EH (cell line): Measurements from ENCODE around the gene MYO9A.

Experiments
- DNase-seq: peaks from one replicate; pipeline ENCODE4 v3.0.0-alpha.2; 2015; ENCODE audit warnings: low read depth

MYO9A gene, protein sequence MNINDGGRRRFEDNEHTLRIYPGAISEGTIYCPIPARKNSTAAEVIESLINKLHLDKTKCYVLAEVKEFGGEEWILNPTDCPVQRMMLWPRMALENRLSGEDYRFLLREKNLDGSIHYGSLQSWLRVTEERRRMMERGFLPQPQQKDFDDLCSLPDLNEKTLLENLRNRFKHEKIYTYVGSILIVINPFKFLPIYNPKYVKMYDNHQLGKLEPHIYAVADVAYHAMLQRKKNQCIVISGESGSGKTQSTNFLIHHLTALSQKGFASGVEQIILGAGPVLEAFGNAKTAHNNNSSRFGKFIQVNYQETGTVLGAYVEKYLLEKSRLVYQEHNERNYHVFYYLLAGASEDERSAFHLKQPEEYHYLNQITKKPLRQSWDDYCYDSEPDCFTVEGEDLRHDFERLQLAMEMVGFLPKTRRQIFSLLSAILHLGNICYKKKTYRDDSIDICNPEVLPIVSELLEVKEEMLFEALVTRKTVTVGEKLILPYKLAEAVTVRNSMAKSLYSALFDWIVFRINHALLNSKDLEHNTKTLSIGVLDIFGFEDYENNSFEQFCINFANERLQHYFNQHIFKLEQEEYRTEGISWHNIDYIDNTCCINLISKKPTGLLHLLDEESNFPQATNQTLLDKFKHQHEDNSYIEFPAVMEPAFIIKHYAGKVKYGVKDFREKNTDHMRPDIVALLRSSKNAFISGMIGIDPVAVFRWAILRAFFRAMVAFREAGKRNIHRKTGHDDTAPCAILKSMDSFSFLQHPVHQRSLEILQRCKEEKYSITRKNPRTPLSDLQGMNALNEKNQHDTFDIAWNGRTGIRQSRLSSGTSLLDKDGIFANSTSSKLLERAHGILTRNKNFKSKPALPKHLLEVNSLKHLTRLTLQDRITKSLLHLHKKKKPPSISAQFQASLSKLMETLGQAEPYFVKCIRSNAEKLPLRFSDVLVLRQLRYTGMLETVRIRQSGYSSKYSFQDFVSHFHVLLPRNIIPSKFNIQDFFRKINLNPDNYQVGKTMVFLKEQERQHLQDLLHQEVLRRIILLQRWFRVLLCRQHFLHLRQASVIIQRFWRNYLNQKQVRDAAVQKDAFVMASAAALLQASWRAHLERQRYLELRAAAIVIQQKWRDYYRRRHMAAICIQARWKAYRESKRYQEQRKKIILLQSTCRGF (N-terminal part only)

DNA sequence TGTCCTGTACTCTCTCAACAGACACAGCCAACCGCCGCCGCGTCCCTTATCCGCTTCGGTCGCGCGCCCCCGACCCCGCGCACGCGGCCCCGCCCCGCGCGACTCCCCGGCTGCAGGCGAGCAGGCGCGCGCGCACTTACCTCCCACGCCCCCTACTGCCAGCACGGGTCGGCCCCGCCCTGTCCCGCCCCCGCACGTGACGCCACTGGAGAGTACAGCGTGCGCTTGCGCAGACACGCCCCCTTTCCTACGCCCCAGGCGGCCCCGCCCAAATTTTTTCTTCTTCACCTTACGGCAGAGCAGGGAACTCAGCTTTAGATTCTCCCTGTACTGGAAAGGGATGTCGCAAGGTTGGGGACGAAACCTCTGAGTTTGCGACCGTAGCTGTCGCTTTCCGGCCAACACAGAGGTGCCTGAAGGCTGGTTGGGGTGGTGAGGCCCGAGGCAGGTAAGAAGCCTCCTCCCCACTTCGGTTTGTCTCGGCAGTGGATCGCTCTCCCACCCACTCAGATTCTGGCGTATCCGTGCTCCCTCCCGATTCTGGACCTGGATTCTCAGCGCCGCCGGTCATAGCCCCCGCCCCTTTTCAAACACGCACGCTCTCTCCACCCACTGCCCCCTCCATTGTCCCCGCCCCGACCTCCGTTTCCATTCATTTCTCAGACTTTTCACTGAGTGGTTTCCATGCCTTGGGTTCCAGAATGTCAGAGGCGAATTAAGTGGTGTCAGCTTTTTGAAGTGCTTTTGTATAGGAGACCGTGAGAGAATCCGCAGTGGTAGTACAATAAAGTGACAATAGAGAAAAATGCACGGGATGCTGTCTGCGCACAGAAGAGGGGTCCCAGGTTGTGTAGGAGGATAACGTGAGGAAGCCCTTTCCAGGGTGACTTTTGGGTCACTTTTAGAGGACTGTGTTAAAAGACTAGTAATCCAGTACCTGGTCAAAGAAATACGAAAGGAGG lies at the start of gene MYO9A, which contains the start of gene SENP8:
MYO9A (minus strand) TSS at position 134 of the 962 bp plus-strand sequence. CDS start 71,587 bp downstream, outside the sequence.
SENP8 (plus strand) TSS at position 387 of the 962 bp plus-strand sequence. CDS start 21,221 bp downstream, outside the sequence.
- peak; percentile 97 for DNase-seq

DNA sequence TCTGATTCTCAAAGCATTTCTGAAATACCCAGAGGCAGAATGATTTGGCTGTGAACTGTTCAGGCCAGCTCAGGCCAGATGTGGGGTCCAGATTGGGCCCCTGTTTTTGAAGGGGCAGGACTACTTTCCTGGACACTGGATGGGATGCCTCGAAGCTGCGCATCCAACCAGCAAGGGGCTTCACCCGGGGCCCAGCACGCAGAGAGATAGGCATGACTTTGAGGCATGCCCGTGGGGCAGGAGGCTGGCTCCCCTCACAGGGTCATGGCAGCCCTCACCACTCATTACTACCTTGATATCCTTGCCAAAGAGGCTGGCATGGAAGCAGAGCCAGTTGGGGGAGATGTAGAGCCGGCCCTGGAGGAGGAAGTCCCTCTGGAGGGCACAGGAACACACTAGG lies 49.5 kb upstream of the MYO9A start:
- DNase-seq, result no peak

DNA sequence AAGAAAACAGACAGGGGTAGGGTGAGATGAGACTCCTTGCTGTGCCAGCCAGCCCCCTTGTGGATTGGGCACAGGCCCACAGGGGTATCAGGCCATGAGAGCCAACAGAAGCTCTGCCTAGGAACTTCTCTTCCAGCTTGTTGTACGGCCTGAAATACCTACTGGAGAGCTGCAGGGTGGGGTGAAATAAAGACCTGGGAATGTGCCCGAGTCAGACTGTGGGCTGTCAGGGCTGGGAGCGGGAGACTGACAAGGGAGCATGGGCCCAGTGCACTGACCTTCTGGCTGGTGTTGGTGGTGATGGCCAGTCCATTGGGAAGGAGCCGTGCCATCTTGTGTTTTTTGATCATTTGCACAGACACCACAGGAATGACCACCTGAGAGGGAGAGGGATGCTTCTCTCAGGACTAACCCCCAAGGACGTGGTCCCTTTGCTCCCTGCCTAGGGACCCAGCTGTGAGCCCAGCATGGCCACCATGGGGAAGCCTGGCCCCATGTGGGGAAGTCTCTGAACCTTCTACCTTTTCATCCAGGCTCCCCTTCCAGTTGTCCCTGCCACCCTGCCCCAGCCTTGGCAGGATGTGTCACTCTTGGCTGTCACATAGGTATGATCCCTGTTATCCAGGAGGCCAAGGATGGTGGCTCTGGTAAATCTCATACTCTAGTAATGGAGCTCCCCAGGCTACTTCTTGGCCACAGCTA lies 48.9 kb upstream of the MYO9A start:
- no peak for DNase-seq

DNA sequence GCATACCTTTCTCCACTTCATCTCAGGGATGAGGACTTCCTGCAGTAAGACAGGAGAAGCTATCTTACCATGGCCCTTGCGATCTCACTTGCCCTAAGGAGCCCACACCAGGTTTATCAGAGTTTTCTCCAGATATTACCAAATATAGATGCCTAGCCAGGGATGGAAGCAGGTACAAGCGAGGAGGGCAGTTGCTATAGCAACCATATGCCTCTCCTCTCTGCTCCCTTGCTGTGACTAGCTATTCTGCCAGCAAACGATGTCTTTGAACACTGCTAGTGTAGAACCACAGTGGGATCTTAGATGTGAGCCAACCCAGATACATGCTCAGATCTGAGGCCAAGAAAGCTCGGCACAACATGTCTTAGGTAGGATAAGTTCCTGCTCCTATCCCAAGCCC lies 45.8 kb upstream of the MYO9A start:
- no peak for DNase-seq

DNA sequence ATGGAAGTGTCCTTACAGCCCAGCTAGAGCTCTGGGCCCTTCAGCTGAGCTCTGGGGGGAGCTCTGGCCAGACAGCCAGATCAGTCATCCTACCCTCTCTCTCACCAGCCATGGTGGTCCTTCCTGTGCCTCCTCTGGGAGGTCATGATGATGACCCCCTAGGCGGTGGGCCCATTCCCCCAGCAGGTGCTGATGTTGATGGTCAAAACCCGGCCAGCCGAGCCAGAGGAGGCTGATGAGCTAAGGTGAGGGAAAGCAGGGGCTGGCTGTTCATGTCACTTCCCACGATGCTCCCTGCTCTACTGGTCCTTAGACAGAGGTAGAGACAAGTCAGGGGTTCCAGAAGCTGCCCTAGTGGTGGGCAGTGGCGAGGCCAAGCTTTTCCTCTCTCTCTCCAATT lies 44.6 kb upstream of the MYO9A start:
- DNase-seq, result no peak

DNA sequence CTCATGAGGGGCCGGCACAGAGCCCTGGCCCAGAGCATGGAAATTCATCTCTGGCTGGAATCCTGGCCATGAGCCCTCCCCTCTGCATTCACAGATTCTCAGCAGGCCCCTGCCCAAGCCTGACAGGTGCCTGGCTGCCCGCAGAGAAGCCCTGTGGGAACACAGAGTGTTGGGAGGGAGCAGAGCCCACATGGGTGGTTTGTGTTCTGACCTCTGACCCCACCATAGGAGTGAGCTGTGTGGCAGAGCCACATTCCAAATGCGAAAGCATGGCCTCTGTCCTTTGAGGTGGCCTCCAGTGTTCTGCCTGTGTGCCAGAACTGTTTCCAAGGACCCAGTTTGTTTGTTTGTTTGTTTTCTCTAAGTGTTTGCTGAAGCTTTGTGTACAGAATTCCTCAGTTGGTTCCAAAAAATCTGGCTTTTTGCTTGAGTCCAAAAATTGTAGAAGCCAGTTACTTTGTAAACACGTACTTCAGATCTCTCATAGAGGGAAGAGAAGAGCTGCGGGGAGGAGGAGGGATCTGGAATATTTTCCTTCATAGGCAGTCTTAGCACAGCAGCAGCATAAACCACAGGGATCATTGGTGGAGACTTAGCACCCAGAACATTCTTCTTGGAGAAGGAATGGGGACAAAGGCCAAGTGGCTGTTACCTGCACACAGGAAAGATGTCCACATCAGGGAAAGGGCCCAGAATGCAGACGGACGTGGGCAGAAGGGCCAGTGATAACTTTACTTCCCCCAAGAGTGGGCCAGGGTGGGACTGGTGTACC lies 43.6 kb upstream of the MYO9A start:
- DNase-seq, result no peak

DNA sequence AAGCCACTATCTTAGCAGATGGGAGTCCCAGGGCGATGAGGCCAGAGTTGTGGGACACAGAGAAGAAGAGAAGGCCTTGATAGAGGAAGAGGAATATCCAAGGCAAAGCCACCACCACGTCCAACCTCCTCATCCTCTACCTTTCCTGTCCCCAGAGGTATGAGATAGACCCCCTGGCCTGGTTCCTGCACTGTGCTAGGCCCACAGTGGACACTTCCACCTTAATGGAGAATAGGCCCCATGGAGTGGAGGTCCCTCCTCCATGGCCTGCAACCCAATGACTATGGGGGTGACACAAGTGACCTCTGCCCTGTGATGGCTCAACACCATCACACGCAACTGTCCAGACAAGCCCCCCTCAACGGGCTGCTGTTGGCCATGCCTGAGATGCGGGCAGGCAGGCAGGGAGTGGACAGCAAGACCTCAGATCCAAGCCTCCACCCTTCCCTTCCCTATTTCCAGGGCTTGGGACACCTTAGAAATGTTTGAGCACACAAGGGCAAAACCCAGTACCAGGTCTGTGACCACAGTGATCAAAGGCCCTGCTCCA lies 42.8 kb upstream of the MYO9A start:
- DNase-seq, result no peak

DNA sequence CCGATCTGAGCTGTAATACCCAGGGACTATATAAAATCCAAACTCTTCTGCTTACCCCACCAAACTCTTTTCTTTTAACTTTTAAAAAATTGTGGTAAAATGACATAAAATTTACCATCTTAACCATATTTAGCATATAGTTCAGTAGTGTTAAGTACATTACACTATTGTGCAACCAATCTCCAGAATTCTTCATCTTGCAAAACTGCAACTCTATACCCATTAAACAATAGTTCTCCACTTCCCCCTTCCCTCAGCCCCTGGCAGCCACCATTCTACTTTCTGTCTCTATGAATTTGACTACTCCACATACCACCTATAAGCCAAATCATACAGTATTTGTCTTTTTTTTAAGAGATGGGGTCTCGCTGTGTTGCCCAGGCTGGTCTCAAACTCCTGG lies 39.0 kb upstream of the MYO9A start:
- no peak for DNase-seq

DNA sequence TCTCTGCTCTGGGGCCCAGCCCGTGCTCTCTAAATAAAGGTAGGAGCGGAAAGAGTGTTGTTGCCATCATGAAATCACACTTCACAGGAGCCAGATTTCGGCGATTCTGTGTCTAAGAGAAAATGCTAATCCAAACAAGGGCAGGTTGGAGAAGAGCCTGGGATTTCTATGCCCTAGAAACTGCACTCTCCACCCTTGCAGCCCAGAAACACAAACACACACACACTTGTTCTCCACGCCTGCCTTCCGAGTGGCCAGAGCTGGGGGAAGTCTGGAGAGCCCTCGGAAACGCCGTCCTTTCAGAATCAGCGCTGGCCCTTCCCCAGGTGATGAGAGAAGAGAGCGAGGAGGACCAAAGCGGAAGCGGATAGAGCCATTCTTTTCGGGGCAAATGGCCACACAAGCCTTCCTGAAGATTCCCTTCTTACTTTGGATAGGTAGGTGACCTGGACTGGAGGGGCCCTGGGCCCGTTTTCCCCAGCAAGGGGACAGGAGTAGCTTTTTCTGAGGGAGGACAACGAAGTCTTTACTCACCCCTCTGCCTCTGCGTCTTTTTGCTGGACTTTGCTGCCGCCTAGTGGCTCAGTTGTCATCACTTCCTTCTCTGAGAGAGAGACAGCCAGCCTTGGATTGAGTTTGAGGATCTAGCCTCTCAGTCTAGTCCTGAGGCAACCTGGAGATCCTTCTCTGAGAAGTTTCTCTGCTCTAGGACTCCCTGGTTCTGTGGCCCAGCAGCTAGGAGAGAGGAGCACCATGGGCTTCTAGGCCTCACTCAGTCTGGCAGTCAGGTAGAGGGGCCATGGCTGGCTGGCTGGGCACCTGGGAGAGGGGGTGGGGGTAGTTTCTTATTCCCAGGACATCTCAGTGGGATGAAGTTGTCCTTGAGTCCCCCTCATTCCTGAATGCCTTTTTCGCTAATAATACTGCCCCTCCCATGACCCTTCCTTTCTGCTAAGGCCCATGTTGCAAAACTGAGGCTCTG lies 38.0 kb upstream of the MYO9A start:
- peak; percentile 83 for DNase-seq

DNA sequence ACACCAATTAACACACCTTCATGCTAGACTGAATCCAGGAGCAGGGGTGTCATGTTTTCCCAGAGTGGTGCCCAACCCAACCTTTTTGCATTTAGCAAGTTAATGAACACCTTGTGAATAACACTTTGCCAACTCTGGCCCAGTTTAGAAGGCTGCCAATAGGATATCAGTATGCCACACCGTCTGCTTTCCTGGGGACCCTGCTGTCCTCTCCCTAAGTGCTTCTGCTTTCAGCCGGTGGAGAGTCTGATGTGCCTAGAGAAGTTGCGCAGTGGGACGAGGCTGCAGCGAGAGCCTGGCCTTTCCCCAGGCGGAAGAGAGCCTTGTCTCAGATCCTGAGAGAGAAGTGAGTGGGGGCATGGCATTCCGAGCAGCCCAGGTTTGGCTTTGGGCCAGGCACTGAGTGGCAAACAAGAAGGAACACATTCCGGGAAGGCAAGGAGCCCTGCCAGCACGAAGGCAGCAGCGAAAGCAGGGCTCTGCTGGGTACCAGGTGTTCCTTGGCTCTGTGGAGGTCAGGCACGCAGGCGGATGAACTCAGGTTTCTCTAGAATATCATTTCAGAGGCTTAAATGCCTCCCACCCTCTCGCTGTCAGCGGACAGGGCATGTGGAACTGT lies 37.2 kb upstream of the MYO9A start:
- peak; percentile 54 for DNase-seq

DNA sequence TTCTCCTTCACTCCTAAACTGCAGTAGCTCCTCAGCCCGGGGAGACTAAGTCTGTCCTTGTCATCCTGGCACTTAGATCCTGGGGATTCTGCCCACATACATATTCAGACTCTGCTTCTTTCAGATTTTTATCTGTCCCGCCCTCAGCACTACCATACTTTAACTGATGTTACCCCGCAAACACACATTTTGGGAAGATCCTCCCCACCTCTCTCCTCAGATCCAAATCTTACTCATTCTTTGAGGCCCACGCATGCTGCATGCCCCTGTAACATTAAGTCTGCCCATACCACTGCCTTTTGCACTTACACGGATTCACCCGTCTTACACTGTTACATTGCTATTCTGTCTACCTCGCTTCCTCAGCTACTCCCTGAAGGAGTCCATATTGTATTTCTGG lies 36.4 kb upstream of the MYO9A start:
- no peak for DNase-seq

DNA sequence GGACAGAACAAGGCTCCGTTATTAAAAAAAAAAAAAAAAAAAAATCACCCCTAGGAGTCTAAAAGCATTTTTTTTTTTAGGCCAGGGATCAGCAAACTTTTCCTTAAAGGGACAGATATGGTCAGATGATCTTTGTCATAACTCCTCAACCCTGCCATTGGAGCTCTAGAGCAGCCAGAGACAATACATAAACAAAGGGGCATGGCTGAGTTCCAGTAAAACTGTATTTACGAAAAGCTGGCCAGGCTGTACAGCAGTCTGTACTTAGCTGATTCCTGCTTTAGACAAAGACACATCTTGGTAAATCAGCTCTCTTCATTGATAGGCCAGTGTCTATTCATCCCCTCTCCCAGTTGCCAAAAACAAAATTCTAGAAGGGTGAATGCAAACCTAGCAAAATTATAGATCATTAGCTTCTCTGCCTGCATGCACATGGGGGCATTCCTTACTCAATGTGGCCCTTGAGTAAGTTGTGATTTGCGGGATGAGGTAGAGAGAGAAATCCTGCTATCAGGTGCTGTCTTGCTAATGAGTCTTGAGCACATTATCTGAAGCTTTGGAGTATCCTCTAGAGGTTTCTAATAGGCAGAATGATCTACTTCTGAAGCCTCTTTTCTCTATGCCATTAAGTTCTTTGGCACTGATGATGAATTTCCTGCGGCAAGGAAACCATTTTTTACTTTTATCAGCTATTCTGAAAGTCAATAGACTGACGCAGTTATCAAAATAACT lies 35.5 kb upstream of the MYO9A start:
- DNase-seq, result no peak

DNA sequence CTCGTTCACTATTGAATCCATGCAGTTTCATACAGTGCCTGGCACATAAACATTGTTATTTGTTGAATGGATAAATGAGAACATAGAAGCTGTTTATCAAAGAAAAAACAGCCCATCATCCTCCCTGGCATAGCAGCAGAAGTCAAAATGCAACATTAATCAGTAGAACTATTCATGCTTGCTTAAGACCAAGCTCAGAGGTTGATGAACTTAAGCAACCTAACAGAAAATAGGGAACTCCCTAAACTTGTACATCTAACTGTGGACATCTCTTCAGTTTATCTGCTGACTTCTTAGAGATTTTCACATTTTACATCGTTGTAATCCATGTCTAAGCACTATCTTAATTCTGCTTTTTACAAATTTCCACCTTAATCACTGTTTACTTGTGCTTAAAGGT lies 29.5 kb upstream of the MYO9A start:
- DNase-seq, result no peak

DNA sequence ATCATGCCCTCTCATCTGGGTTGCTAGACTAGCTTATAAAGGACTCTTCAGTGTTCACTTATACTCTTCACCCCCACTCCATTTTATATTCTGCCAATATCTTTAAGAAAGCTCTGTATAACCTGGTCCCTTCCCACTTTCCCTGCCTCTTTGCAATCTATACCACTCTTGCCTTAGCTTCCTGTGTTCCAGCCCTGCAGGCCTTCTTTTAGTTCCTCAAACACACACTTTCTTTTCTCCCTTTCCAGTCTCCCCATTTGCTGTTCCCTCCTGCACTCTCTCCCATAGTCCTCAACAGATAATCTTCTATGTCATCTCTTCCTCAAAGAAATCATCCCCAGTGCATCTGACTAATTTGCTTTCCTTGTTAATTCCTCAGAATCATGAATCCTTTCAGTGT lies 29.0 kb upstream of the MYO9A start:
- DNase-seq, result no peak

DNA sequence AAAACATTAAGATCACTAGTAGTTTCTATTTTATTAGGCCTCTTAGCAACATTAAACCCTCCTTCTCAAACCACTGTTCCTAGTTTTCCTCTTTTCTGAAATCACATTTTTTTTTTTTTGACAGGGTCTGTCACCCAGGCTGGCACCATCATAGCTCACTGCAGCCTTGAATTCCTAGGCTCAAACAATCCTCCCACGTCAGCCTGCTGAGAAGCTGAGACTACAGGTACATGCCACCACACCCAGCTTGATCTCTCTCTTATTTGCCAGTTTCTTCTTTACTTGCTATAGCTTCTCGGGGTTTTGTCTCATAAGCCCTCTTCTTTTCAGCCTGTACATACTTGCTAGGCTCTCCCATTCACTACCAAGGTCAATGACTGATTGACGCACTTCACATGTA lies 28.3 kb upstream of the MYO9A start:
- no peak for DNase-seq

DNA sequence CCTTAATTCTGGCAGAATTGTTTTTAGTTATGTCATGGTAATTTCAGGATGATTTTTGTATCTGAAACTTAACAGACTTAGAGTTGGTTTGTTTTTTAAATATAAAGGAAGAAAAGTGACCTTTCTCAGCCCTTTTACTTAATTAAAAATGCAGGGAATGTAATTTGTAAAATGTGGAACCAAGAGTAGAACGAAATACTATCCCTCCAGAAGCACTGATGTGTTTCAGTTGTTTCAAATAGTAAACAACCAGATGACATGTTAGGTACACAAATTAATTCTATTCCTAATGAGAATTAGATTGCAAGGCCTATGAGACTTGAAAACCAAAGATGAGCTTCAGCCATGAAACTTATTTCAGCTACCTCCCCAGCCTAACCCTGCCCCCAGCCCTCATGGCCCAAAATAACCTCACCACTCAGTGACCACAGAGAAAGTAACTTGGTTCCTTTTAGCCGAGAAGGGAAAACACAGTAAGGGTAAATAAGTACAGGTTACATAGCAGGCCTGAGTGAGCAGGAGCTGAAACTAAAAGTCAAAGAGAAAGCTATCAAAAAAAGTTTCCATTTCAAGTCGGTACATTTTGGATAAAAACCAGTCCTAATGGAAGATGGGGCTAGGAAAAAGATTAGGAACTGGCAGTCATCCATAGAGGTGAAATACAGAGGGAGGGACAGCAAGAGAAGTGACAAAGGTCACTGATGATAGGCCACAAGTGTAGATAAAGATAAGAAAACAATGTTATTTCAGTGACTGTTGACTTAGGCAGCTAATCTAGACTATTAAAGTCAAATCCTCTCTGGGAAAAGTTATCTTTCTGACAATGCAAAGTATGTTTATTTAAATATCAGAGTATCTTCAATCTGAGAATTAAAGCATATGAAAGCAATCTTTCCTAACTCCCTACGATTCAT lies 23.5 kb upstream of the MYO9A start:
- peak; percentile 11 for DNase-seq
